K562 (cell line): ENCODE measurements around the gene PCSK6. TPM values are rescaled to one million over a fixed set of nuclear protein-coding genes. Genes with fewer than 3 reads are reported as not detected.

Experiments
- ATAC-seq: fragments of 200-7000 bp; cut with Tn5 transposase; 3 replicates; pipeline ENCODE4 v1.9.1; 2020; ENCODE audit warnings: moderate library complexity
- BruUV-seq: library from RNA; stranded (reverse); fragments of 400-500 nt; replicated peaks from 2 replicates; lab custom pipeline; 2021; lab: Mats Ljungman, UMichigan
- CTCF ChIA-PET: fragments of 300-600 bp; formaldehyde crosslinking; extraction: SDS; loops from one replicate; lab custom pipeline; 2021; ENCODE audit warnings: low intra/inter-chr PET ratio; lab: Yijun Ruan, JAX
- POLR2A ChIA-PET: fragments of 300-600, 350-650 bp; sonication (Branson Sonifier 250); formaldehyde crosslinking; extraction: SDS; loops from one replicate; lab custom pipeline; 2021; ENCODE audit warnings: antibody characterized with exemption, inconsistent platforms; lab: Yijun Ruan, JAX
- DNase-seq, 4 experiments: peaks; one replicate each; pipeline versions ENCODE4 v3.0.0 to v3.0.0-alpha.2; 2011 to 2018; ENCODE audit warnings: low spot score in 3 of 4, mixed read lengths in 3 of 4; ENCODE audit errors: extremely low read depth in 1 of 4
- FAIRE-seq: peaks from 2 replicates; lab custom pipeline; 2011; peaks lifted over from hg19 to GRCh38; lab: Jason Lieb, UNC
- H2AFZ ChIP-seq: 2 replicates; pipeline ENCODE4 v1.6.0; 2011; ENCODE audit warnings: low read depth, low read length, control low read depth, inconsistent platforms
- H3K27ac ChIP-seq: fragments of 200-600 bp; 3 replicates; pipeline ENCODE4 v1.8.0; 2011; ENCODE audit warnings: low read depth, mild to moderate bottlenecking, control low read depth, inconsistent platforms, low read length, moderate library complexity, mixed read lengths; ENCODE audit errors: extremely low read depth
- H3K27me3 ChIP-seq, 2 experiments: fragments of 300-600 bp in 1 of 2; 2 replicates in 1 of 2; 3 replicates in 1 of 2; pipeline versions ENCODE4 v1.6.0 to v1.8.0; 2011; ENCODE audit warnings: inconsistent platforms in 2 of 2, low read length in 2 of 2, mild to moderate bottlenecking in 1 of 2, mixed read lengths in 1 of 2, moderate library complexity in 1 of 2; ENCODE audit not compliant: control insufficient read depth in 2 of 2, insufficient read depth in 2 of 2
- H3K36me3 ChIP-seq: fragments of 300-600 bp; 3 replicates; pipeline ENCODE4 v1.8.0; 2011; ENCODE audit warnings: mild to moderate bottlenecking, low read length, inconsistent platforms; ENCODE audit not compliant: control insufficient read depth, insufficient read depth
- H3K4me1 ChIP-seq, 2 experiments: fragments of 200-600 bp in 1 of 2; replicated peaks in 1 of 2; 2 replicates in 1 of 2; 3 replicates in 1 of 2; pipeline versions ENCODE4 v1.5.1 to v1.8.0; 2011; ENCODE audit warnings: inconsistent platforms in 2 of 2, low read length in 2 of 2, mild to moderate bottlenecking in 1 of 2, mixed read lengths in 1 of 2, moderate library complexity in 1 of 2; ENCODE audit not compliant: control insufficient read depth in 2 of 2, insufficient read depth in 2 of 2
- H3K4me2 ChIP-seq: 2 replicates; pipeline ENCODE4 v1.6.1; 2011; ENCODE audit warnings: low read length, control low read depth, inconsistent platforms, mixed read lengths; ENCODE audit not compliant: insufficient read depth
- H3K4me3 ChIP-seq: fragments of 200-600 bp; sonication (generic), shearing (Covaris generic); 2 replicates; pipeline ENCODE4 v1.5.1; 2016; ENCODE audit warnings: control low read depth, inconsistent platforms
- H3K79me2 ChIP-seq: fragments of 200-600 bp; 3 replicates; pipeline ENCODE4 v1.8.0; 2011; ENCODE audit warnings: low read length, inconsistent platforms; ENCODE audit not compliant: control insufficient read depth, insufficient read depth
- H3K9ac ChIP-seq, 2 experiments: 2 replicates each; pipeline versions ENCODE4 v1.6.0 to v1.6.1; 2011; ENCODE audit warnings: low read depth in 2 of 2, low read length in 2 of 2, control low read depth in 1 of 2, inconsistent platforms in 1 of 2, mild to moderate bottlenecking in 1 of 2, mixed read lengths in 1 of 2; ENCODE audit not compliant: insufficient read depth in 1 of 2
- H3K9me1 ChIP-seq: one replicate; pipeline ENCODE4 v1.6.0; 2011; ENCODE audit warnings: inconsistent platforms, mild to moderate bottlenecking, low read length, moderate library complexity; ENCODE audit not compliant: control insufficient read depth, insufficient read depth
- H3K9me3 ChIP-seq: replicated peaks from 2 replicates; pipeline ENCODE4 v1.5.1; 2011; ENCODE audit warnings: low read depth, low read length, inconsistent platforms; ENCODE audit not compliant: control insufficient read depth, insufficient read depth
- H4K20me1 ChIP-seq: replicated peaks from 2 replicates; pipeline ENCODE4 v1.6.1; 2011; ENCODE audit warnings: low read length, inconsistent platforms, mixed read lengths; ENCODE audit not compliant: control insufficient read depth, insufficient read depth
- CEBPB ChIP-seq: fragments of 450-650 bp; IDR thresholded peaks from 2 replicates; pipeline ENCODE4 v1.6.1; 2016; ENCODE audit warnings: missing genetic modification characterization, missing compliant biosample characterization
- HCFC1 ChIP-seq: IDR thresholded peaks from 2 replicates; pipeline ENCODE4 v1.6.1; 2012; ENCODE audit warnings: low read depth, low read length, improper control_type of control experiment
- NR2C1 ChIP-seq, 2 experiments: fragments of 450-650 bp; IDR thresholded peaks; 2 replicates each; pipeline ENCODE4 v1.6.1; 2017; ENCODE audit warnings: mild to moderate bottlenecking in 2 of 2, antibody characterized with exemption in 1 of 2, inconsistent platforms in 1 of 2, missing compliant biosample characterization in 1 of 2, missing genetic modification characterization in 1 of 2
- RFX5 ChIP-seq: IDR thresholded peaks from 2 replicates; pipeline ENCODE4 v1.6.1; 2011; ENCODE audit warnings: low read depth, mild to moderate bottlenecking, improper control_type of control experiment, low read length
- SRSF7 ChIP-seq: fragments of 200-400 bp; formaldehyde crosslinking; optimal IDR thresholded peaks from 2 replicates; pipeline ENCODE3; 2017; ENCODE audit warnings: mild to moderate bottlenecking, low read depth, low read length
- ZKSCAN3 ChIP-seq: fragments of 250-450 bp; sonication (Bioruptor Pico); IDR thresholded peaks from 2 replicates; pipeline ENCODE4 v1.4.0; 2020
- ZNF589 ChIP-seq: fragments of 200-800 bp; sonication (Bioruptor generic); IDR thresholded peaks from 2 replicates; pipeline ENCODE4 v1.6.1; 2016; ENCODE audit warnings: low read depth, missing genetic modification characterization, missing compliant biosample characterization
- ZNF644 ChIP-seq: fragments of 200-800 bp; sonication (Bioruptor generic); IDR thresholded peaks from 2 replicates; pipeline ENCODE4 v1.6.1; 2016; ENCODE audit warnings: low read depth, missing genetic modification characterization, missing compliant biosample characterization
- ZNF785 ChIP-seq: fragments of 250-450 bp; sonication (Bioruptor Pico); IDR thresholded peaks from 2 replicates; pipeline ENCODE4 v1.4.0; 2020; ENCODE audit warnings: mild to moderate bottlenecking
- WGBS: fragments of 100-300 bp; shearing (Covaris generic); methylation state at CpG from one replicate; pipeline ENCODE4 v1.1.6; 2016; ENCODE audit warnings: low coverage, mixed read lengths; ENCODE audit not compliant: insufficient coverage; ENCODE audit errors: missing lambda C conversion rate; 5-methylcytosine and 5-hydroxymethylcytosine counted together
- in situ Hi-C: fragments of 300-500 bp; cut with MboI; formaldehyde crosslinking; loops from 4 replicates; pipeline ENCODE4 v1.15.0; 2018; ENCODE audit warnings: inconsistent platforms, mixed read lengths
- intact Hi-C: fragments of 100-400 bp; cut with micrococcal nuclease; formaldehyde crosslinking; loops from 2 replicates; pipeline ENCODE4 v1.14.2; 2022
- polyA plus RNA-seq, 8 experiments: library from polyadenylated mRNA; depleted of rRNA in 4 of 8; stranded (reverse) in 5 of 8; unstranded in 3 of 8; fragments of >200 nt; fragmentation: Nextera tagmentation in 2 of 8; fragmentation: Illumina TruSeq in 1 of 8; extraction: Ambion mirVana in 2 of 8; extraction: Trizol in 1 of 8; gene quantifications; 2 replicates each; pipeline versions ENCODE4 v1.2.1 to v1.2.3, GENCODE V29; 2011 to 2014; ENCODE audit warnings: inconsistent platforms in 1 of 8, missing spikeins in 1 of 8
- total RNA-seq, 7 experiments: library from RNA; depleted of rRNA in 6 of 7; stranded (reverse); fragments of >200 nt in 6 of 7; fragmentation: Illumina TruSeq in 2 of 7; extraction: Trizol in 2 of 7; gene quantifications; 2 replicates each; pipeline versions ENCODE4 v1.2.1 to v1.2.3, GENCODE V29; 2011 to 2021; ENCODE audit warnings: low replicate concordance in 1 of 7
- TF ChIP-seq, protein P1 (sequence below): sonication (generic); formaldehyde crosslinking; IDR thresholded peaks from 2 replicates; pipeline ENCODE4 v1.8.0; 2022; ENCODE audit warnings: missing genetic modification reagents, mild to moderate bottlenecking, borderline replicate concordance
- TF ChIP-seq, protein P2 (sequence below): fragments of 450-650 bp; IDR thresholded peaks from 2 replicates; pipeline ENCODE4 v1.7.1; 2018; ENCODE audit warnings: mild to moderate bottlenecking, low read depth; ENCODE audit not compliant: partially characterized antibody
- TF ChIP-seq, protein P3 (sequence below), 2 experiments: IDR thresholded peaks; 2 replicates each; pipeline ENCODE4 v1.6.1; 2011; ENCODE audit warnings: borderline replicate concordance in 1 of 2, control low read depth in 1 of 2, low read depth in 1 of 2, low read length in 1 of 2, mild to moderate bottlenecking in 1 of 2, mixed read lengths in 1 of 2, moderate library complexity in 1 of 2; ENCODE audit not compliant: insufficient read depth in 1 of 2, insufficient read length in 1 of 2, poor library complexity in 1 of 2, severe bottlenecking in 1 of 2; ENCODE audit errors: extremely low read depth in 1 of 2
- TF ChIP-seq, protein P4 (sequence below): fragments of 450-650 bp; IDR thresholded peaks from 2 replicates; pipeline ENCODE4 v1.6.1; 2016; ENCODE audit warnings: mild to moderate bottlenecking

Gene PCSK6
- total and polyA plus RNA-seq, 9 of the 15 experiments (the other 6 are each of a cell fraction or from before 2014, with no cell fraction given), result 2.2 to 32.6 (median 14.5) TPM

DNA sequence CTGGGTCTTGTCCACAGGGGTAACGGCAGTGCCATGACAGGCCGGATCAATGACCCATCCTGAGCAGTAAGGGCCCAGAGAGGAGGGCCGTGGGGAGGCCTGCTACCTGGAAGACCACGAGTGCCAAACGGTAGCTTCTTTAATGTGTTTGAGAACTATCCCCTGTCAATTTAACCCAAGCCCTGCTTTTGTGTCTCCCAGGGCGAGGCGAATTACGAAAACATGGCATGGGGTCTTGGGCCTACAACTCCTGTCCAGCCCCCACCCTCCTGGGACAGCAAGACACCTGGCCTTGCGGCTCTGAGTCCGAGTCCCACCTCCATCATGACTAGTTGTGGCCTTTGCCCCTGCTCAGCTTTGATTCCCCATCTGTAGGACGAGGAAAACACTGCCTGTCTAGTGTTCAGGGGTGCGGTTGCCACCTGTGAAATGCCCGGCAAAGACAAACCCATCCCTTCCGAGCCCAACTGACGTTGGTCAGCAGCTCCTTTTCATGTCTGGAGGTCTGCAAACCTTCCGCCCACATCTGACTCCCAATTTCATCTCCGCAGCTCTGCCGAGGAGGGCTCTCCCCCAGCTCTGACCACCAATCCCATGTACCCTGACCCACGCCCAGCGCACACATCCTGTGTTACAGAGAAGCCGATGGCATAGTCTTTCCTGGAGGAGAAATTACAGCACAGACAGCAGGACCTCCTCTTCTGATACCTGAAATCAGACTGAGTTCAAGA lies 165.5 kb downstream of the PCSK6 start:
- ChIA-PET CTCF (no interaction called here), POLR2A (interaction anchor here (0.6 to 1.3 kb wide), 4 partner anchors 9 to 406 kb away, joined by 3 to 5 read pairs (median 3); no protein-coding TSS in a partner anchor)
- Histone ChIP-seq H3K36me3 (no peaks in the 10 kb centered on the region), H3K4me3 (no peak overlapping the region), H3K4me2 (no peak overlapping the region), H3K27ac (no peak overlapping the region), H4K20me1 (no peaks in the 10 kb centered on the region), H2AFZ (no peak overlapping the region), H3K79me2 (no peaks in the 10 kb centered on the region), H3K4me1 (no peaks in the 10 kb centered on the region), H3K9ac (no peak overlapping the region), H3K9me3 (no peaks in the 10 kb centered on the region), H3K27me3 (peaks cover 0 to 29% of the 10 kb centered on the region in 2 experiments; a peak in 3 of 5 replicates), H3K9me1 (no peaks in the 10 kb centered on the region)
- DNase-seq (no peak), FAIRE-seq (no peak), ATAC-seq (no peak)
- in situ Hi-C loops (no loop called here), intact Hi-C loops (no loop called here)
- 55% methylated on average over 17 of the region's 21 CpGs for whole genome bisulfite sequencing
- no TSS peak for BruUV-seq
- TF ChIP-seq ZNF785, result no peak
- TF ChIP-seq, protein P1, sequence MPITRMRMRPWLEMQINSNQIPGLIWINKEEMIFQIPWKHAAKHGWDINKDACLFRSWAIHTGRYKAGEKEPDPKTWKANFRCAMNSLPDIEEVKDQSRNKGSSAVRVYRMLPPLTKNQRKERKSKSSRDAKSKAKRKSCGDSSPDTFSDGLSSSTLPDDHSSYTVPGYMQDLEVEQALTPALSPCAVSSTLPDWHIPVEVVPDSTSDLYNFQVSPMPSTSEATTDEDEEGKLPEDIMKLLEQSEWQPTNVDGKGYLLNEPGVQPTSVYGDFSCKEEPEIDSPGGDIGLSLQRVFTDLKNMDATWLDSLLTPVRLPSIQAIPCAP (CRISPR knock-in tag), result no peak
- TF ChIP-seq ZKSCAN3 (CRISPR knock-in tag), result no peak
- no peak for TF ChIP-seq RFX5
- no peak for TF ChIP-seq ZNF589 (CRISPR knock-in tag)
- TF ChIP-seq ZNF644 (tag), result no peak
- TF ChIP-seq, protein P2, sequence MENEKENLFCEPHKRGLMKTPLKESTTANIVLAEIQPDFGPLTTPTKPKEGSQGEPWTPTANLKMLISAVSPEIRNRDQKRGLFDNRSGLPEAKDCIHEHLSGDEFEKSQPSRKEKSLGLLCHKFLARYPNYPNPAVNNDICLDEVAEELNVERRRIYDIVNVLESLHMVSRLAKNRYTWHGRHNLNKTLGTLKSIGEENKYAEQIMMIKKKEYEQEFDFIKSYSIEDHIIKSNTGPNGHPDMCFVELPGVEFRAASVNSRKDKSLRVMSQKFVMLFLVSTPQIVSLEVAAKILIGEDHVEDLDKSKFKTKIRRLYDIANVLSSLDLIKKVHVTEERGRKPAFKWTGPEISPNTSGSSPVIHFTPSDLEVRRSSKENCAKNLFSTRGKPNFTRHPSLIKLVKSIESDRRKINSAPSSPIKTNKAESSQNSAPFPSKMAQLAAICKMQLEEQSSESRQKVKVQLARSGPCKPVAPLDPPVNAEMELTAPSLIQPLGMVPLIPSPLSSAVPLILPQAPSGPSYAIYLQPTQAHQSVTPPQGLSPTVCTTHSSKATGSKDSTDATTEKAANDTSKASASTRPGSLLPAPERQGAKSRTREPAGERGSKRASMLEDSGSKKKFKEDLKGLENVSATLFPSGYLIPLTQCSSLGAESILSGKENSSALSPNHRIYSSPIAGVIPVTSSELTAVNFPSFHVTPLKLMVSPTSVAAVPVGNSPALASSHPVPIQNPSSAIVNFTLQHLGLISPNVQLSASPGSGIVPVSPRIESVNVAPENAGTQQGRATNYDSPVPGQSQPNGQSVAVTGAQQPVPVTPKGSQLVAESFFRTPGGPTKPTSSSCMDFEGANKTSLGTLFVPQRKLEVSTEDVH, result no peak
- TF ChIP-seq HCFC1, result no peak
- TF ChIP-seq, protein P3, sequence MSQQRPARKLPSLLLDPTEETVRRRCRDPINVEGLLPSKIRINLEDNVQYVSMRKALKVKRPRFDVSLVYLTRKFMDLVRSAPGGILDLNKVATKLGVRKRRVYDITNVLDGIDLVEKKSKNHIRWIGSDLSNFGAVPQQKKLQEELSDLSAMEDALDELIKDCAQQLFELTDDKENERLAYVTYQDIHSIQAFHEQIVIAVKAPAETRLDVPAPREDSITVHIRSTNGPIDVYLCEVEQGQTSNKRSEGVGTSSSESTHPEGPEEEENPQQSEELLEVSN (IDR thresholded peaks at IDR 0.05; ENCODE audit: borderline replicate concordance in 1 of 2, extremely low read depth in 1 of 2, insufficient read depth in 1 of 2, insufficient read length in 1 of 2, low read depth in 1 of 2, low read length in 1 of 2, poor library complexity in 1 of 2, severe bottlenecking in 1 of 2), result no peak
- TF ChIP-seq NR2C1 (IDR thresholded peaks at IDR 0.05), result no peak
- no peak for TF ChIP-seq NR2C1 (tag; IDR thresholded peaks at IDR 0.05)
- no peak for TF ChIP-seq SRSF7
- TF ChIP-seq CEBPB (tag), result no peak
- TF ChIP-seq, protein P4, sequence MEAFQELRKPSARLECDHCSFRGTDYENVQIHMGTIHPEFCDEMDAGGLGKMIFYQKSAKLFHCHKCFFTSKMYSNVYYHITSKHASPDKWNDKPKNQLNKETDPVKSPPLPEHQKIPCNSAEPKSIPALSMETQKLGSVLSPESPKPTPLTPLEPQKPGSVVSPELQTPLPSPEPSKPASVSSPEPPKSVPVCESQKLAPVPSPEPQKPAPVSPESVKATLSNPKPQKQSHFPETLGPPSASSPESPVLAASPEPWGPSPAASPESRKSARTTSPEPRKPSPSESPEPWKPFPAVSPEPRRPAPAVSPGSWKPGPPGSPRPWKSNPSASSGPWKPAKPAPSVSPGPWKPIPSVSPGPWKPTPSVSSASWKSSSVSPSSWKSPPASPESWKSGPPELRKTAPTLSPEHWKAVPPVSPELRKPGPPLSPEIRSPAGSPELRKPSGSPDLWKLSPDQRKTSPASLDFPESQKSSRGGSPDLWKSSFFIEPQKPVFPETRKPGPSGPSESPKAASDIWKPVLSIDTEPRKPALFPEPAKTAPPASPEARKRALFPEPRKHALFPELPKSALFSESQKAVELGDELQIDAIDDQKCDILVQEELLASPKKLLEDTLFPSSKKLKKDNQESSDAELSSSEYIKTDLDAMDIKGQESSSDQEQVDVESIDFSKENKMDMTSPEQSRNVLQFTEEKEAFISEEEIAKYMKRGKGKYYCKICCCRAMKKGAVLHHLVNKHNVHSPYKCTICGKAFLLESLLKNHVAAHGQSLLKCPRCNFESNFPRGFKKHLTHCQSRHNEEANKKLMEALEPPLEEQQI, result no peak
